Lower leg skin (tissue), 3 donors: ENCODE measurements around the gene GPR132.

Experiments used
- POLR2A ChIP-seq, 2 donors: fragments of 450-650 bp; IDR thresholded peaks; one replicate each; pipeline ENCODE4 v1.6.1; 2016 to 2017; ENCODE audit warnings: antibody characterized with exemption in 2 of 2, mild to moderate bottlenecking in 1 of 2, moderate library complexity in 1 of 2
- TF ChIP-seq, protein P1 (sequence below), 3 donors: fragments of 450-650 bp; IDR thresholded peaks; one replicate each; pipeline ENCODE4 v1.5.1; 2016; ENCODE audit warnings: antibody characterized with exemption in 3 of 3, mild to moderate bottlenecking in 3 of 3, moderate library complexity in 2 of 3

DNA sequence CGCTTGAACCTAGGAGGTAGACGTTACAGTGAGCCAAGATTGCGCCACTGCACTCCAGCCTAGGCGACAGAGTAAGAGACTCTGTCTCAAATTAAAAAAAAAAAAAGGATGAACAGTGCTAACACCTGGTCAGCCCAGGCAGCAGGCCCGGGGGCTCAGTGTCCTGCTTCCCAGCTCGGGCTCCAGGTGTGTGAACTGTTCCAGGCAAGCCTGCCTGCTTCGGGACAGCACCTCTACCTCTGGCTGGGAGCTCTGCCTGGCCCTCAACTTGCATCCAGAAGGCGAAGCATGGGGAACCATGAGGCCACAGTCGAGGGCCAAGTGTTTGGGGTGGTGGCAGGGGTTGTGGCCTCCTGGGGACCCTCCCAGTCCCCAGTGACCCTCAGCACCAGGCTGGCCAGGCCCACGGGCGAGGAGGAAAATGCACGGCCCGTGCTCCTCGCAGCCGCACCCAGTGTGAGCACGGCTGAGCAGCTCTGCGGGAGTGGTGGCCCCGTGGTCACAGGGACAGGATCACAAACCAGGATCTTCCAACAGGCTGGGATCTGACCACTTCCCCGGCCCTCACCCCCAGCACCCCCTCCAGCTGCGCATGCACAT lies 59.8 kb downstream of the GPR132 start:
- TF ChIP-seq POLR2A (IDR thresholded peaks at IDR 0.05): no peak
- TF ChIP-seq, protein P1, sequence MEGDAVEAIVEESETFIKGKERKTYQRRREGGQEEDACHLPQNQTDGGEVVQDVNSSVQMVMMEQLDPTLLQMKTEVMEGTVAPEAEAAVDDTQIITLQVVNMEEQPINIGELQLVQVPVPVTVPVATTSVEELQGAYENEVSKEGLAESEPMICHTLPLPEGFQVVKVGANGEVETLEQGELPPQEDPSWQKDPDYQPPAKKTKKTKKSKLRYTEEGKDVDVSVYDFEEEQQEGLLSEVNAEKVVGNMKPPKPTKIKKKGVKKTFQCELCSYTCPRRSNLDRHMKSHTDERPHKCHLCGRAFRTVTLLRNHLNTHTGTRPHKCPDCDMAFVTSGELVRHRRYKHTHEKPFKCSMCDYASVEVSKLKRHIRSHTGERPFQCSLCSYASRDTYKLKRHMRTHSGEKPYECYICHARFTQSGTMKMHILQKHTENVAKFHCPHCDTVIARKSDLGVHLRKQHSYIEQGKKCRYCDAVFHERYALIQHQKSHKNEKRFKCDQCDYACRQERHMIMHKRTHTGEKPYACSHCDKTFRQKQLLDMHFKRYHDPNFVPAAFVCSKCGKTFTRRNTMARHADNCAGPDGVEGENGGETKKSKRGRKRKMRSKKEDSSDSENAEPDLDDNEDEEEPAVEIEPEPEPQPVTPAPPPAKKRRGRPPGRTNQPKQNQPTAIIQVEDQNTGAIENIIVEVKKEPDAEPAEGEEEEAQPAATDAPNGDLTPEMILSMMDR (IDR thresholded peaks at IDR 0.05): no peak
